22Rv1 (cell line): ENCODE results near the gene GLRX3.

Experiments used
- ZFX ChIP-seq: fragments of 450-650 bp; IDR thresholded peaks from 2 replicates; pipeline ENCODE4 v1.6.1; 2017; ENCODE audit warnings: antibody characterized with exemption, borderline replicate concordance
- TF ChIP-seq, protein P1 (sequence below): fragments of 450-650 bp; IDR thresholded peaks from 2 replicates; pipeline ENCODE4 v1.5.1; 2017; ENCODE audit warnings: mild to moderate bottlenecking

DNA sequence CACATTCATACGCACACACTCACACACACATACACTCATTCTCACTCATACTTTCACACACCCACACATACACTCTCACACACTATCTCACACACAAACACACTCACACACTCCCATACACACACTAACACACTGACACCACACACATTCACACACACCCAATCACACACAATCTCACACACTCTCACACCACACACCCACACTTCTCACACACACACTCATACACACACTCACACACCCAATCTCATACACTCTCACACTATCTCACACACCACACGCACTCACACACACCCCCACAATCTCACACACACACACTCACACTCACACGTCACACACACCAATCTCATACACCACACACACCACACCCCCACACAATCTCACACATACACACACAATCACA, 71.0 kb downstream of the GLRX3 start:
- TF ChIP-seq, protein P1, sequence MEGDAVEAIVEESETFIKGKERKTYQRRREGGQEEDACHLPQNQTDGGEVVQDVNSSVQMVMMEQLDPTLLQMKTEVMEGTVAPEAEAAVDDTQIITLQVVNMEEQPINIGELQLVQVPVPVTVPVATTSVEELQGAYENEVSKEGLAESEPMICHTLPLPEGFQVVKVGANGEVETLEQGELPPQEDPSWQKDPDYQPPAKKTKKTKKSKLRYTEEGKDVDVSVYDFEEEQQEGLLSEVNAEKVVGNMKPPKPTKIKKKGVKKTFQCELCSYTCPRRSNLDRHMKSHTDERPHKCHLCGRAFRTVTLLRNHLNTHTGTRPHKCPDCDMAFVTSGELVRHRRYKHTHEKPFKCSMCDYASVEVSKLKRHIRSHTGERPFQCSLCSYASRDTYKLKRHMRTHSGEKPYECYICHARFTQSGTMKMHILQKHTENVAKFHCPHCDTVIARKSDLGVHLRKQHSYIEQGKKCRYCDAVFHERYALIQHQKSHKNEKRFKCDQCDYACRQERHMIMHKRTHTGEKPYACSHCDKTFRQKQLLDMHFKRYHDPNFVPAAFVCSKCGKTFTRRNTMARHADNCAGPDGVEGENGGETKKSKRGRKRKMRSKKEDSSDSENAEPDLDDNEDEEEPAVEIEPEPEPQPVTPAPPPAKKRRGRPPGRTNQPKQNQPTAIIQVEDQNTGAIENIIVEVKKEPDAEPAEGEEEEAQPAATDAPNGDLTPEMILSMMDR: no peak
- TF ChIP-seq ZFX: no peak
